ENCODE measurements around the gene PARVB.

The PARVB gene

GRCh38 chr22:44111562-44112155, 87.6 kb downstream of the PARVB start:
- TF ChIP-seq CTCF (IDR thresholded peaks at IDR 0.05; ENCODE audit: low read depth, low read length), result no peak
- no peak for DNase-seq
- no peak overlapping the region for H3K4me3 ChIP-seq (ENCODE audit: low read depth, low read length)
- no peaks in the 10 kb centered on the region for H3K36me3 ChIP-seq
- peaks cover 17% of the 10 kb centered on the region for H3K4me1 ChIP-seq
- no peaks in the 10 kb centered on the region for H3K27me3 ChIP-seq
- H3K9me3 ChIP-seq, result no peaks in the 10 kb centered on the region

GRCh38 chr22:44112191-44112590, 88.1 kb downstream of the PARVB start:
- Histone ChIP-seq H3K36me3 (no peaks in the 10 kb centered on the region), H3K27me3 (no peaks in the 10 kb centered on the region), H3K4me1 (peaks cover 17% of the 10 kb centered on the region), H3K9me3 (no peaks in the 10 kb centered on the region), H3K4me3 (ENCODE audit: low read depth, low read length) (no peak overlapping the region)
- TF ChIP-seq CTCF (IDR thresholded peaks at IDR 0.05; ENCODE audit: low read depth, low read length), result no peak
- no peak for DNase-seq

- no peak for DNase-seq
- no peak overlapping the region for H3K4me3 ChIP-seq (ENCODE audit: low read depth, low read length)
- no peaks in the 10 kb centered on the region for H3K27me3 ChIP-seq
- no peaks in the 10 kb centered on the region for H3K9me3 ChIP-seq
- H3K36me3 ChIP-seq, result no peaks in the 10 kb centered on the region
- no peak for TF ChIP-seq CTCF (IDR thresholded peaks at IDR 0.05; ENCODE audit: low read depth, low read length)
- no peaks in the 10 kb centered on the region for H3K4me1 ChIP-seq
Observed at GRCh38 chr22:44116331-44116730, 92.2 kb downstream of the PARVB start.

GRCh38 chr22:44116755-44117684, 92.9 kb downstream of the PARVB start:
- no peak for TF ChIP-seq CTCF (IDR thresholded peaks at IDR 0.05; ENCODE audit: low read depth, low read length)

GRCh38 chr22:44117746-44118145, 93.6 kb downstream of the PARVB start:
- Histone ChIP-seq H3K9me3 (no peaks in the 10 kb centered on the region), H3K27me3 (no peaks in the 10 kb centered on the region), H3K4me3 (ENCODE audit: low read depth, low read length) (no peak overlapping the region), H3K36me3 (no peaks in the 10 kb centered on the region), H3K4me1 (no peaks in the 10 kb centered on the region)
- TF ChIP-seq CTCF (IDR thresholded peaks at IDR 0.05; ENCODE audit: low read depth, low read length), result no peak
- DNase-seq, result no peak

More at GRCh38 chr22:44116755-44117684, 92.9 kb downstream of the PARVB start:
- Histone ChIP-seq H3K27me3 (no peaks in the 10 kb centered on the region), H3K4me3 (ENCODE audit: low read depth, low read length) (no peak overlapping the region), H3K9me3 (no peaks in the 10 kb centered on the region), H3K36me3 (no peaks in the 10 kb centered on the region), H3K4me1 (no peaks in the 10 kb centered on the region)
- DNase-seq, result no peak
